Measurements from ENCODE around the gene SCUBE2. TPM values are rescaled to one million over a fixed set of nuclear protein-coding genes. Genes with fewer than 3 reads are reported as not detected.

Gene SCUBE2
- polyA plus RNA-seq, 1 of the 3 experiments (the other 2 are of a cell fraction), result 0.76 TPM

DNA sequence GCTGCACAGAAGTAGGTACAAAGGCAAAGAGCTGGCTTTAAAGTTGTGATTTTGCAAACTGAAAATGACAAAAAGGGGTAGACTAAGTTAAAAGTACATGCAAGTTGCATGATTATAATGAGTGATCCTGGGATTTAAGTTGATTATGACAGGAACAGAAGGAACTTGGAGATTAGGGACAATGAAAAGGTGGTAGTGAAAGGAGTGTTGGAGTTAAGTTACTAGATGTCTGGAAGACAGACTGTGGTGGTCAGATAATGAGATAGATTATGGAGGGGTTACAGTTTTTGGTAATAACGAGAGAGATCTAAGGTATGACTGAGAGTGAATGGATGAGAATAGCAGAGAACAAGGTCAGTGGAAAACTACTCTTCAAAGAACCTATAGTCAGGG, 119.5 kb downstream of the SCUBE2 start:
- POLR2A ChIA-PET, result no interaction called here
- no peak overlapping the region for H3K4me3 ChIP-seq (ENCODE audit: low read depth in 2 of 2, low read length in 1 of 2)

GRCh38 chr11:8971196-8971923, 120.0 kb downstream of the SCUBE2 start:
- no peak overlapping the region for H2AFZ ChIP-seq (ENCODE audit: low read depth)
- H3F3A ChIP-seq (replicated peaks; ENCODE audit: insufficient read depth), result no peaks in the 10 kb centered on the region
- no peaks in the 10 kb centered on the region for H3K9me3 ChIP-seq
- WGBS (ENCODE audit: low lambda C conversion rate), result 76% methylated on average over 2 of the region's 2 CpGs
- H3K9me2 ChIP-seq, result no peaks in the 10 kb centered on the region
- ChIA-PET POLR2A (no interaction called here), CTCF (interaction anchor here (1.0 to 2.1 kb wide), 4 partner anchors 12 to 167 kb away, joined by 3 to 8 read pairs (median 4); no protein-coding TSS in a partner anchor)
- no peaks in the 10 kb centered on the region for H3K27me3 ChIP-seq (ENCODE audit: insufficient read depth)
- DNase-seq, result no peak
- H3K27ac ChIP-seq (ENCODE audit: low read depth in 2 of 2, low read length in 1 of 2), result no peak overlapping the region
- H3K36me3 ChIP-seq (replicated peaks in 1 of 2; ENCODE audit: control insufficient read depth in 1 of 2, insufficient read depth in 2 of 2, low read length in 1 of 2), result peaks cover 3 to 11% of the 10 kb centered on the region in 2 experiments
- no peaks in the 10 kb centered on the region for H3K4me1 ChIP-seq (ENCODE audit: control insufficient read depth in 1 of 2, insufficient read depth in 2 of 2, low read depth in 1 of 2, low read length in 1 of 2)
- no peak overlapping the region for H3K9ac ChIP-seq
- H3K79me2 ChIP-seq (ENCODE audit: insufficient read depth), result no peaks in the 10 kb centered on the region
- no peaks in the 10 kb centered on the region for H4K20me1 ChIP-seq (ENCODE audit: insufficient read depth)
- H3K4me2 ChIP-seq, result no peak overlapping the region
- H3K4me3 ChIP-seq (ENCODE audit: low read depth in 2 of 2, low read length in 1 of 2), result no peak overlapping the region
- TF ChIP-seq FOXM1 (IDR thresholded peaks at IDR 0.05; ENCODE audit: low read depth) (no peak), FOSL2 (IDR thresholded peaks at IDR 0.05; ENCODE audit: borderline replicate concordance, low read depth) (no peak), MAX (IDR thresholded peaks at IDR 0.05; ENCODE audit: low read depth) (no peak), RFX5 (IDR thresholded peaks at IDR 0.05; ENCODE audit: low read length) (no peak), POLR2AphosphoS5 (IDR thresholded peaks at IDR 0.05; ENCODE audit: low read depth, low read length) (no peak), FOXJ3 (CRISPR knock-in tag; IDR thresholded peaks at IDR 0.05) (no peak), EP300 (IDR thresholded peaks at IDR 0.05; ENCODE audit: borderline replicate concordance in 1 of 2, low read depth in 1 of 2, low read length in 1 of 2) (no peak), TAF1 (IDR thresholded peaks at IDR 0.05; ENCODE audit: borderline replicate concordance, low read depth, low read length) (no peak), CHD2 (IDR thresholded peaks at IDR 0.05; ENCODE audit: low read length, partially characterized antibody) (no peak), NFIC (IDR thresholded peaks at IDR 0.05; ENCODE audit: borderline replicate concordance) (no peak), RXRA (IDR thresholded peaks at IDR 0.05; ENCODE audit: borderline replicate concordance, low read depth) (no peak)
- TF ChIP-seq, protein P1, sequence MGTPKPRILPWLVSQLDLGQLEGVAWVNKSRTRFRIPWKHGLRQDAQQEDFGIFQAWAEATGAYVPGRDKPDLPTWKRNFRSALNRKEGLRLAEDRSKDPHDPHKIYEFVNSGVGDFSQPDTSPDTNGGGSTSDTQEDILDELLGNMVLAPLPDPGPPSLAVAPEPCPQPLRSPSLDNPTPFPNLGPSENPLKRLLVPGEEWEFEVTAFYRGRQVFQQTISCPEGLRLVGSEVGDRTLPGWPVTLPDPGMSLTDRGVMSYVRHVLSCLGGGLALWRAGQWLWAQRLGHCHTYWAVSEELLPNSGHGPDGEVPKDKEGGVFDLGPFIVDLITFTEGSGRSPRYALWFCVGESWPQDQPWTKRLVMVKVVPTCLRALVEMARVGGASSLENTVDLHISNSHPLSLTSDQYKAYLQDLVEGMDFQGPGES (IDR thresholded peaks at IDR 0.05; ENCODE audit: low read depth, low read length), result no peak
- TF ChIP-seq, protein P2, sequence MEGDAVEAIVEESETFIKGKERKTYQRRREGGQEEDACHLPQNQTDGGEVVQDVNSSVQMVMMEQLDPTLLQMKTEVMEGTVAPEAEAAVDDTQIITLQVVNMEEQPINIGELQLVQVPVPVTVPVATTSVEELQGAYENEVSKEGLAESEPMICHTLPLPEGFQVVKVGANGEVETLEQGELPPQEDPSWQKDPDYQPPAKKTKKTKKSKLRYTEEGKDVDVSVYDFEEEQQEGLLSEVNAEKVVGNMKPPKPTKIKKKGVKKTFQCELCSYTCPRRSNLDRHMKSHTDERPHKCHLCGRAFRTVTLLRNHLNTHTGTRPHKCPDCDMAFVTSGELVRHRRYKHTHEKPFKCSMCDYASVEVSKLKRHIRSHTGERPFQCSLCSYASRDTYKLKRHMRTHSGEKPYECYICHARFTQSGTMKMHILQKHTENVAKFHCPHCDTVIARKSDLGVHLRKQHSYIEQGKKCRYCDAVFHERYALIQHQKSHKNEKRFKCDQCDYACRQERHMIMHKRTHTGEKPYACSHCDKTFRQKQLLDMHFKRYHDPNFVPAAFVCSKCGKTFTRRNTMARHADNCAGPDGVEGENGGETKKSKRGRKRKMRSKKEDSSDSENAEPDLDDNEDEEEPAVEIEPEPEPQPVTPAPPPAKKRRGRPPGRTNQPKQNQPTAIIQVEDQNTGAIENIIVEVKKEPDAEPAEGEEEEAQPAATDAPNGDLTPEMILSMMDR (IDR thresholded peaks at IDR 0.05), result no peak

More for the DNA sequence above, 119.5 kb downstream of the SCUBE2 start:
- Histone ChIP-seq H3K36me3 (replicated peaks in 1 of 2; ENCODE audit: control insufficient read depth in 1 of 2, insufficient read depth in 2 of 2, low read length in 1 of 2) (peaks cover 3 to 11% of the 10 kb centered on the region in 2 experiments), H3K9ac (no peak overlapping the region), H3F3A (replicated peaks; ENCODE audit: insufficient read depth) (no peaks in the 10 kb centered on the region), H3K4me2 (no peak overlapping the region), H2AFZ (ENCODE audit: low read depth) (no peak overlapping the region), H3K79me2 (ENCODE audit: insufficient read depth) (no peaks in the 10 kb centered on the region), H3K27ac (ENCODE audit: low read depth in 2 of 2, low read length in 1 of 2) (no peak overlapping the region), H3K4me1 (ENCODE audit: control insufficient read depth in 1 of 2, insufficient read depth in 2 of 2, low read depth in 1 of 2, low read length in 1 of 2) (no peaks in the 10 kb centered on the region), H3K9me3 (no peaks in the 10 kb centered on the region), H4K20me1 (ENCODE audit: insufficient read depth) (no peaks in the 10 kb centered on the region), H3K27me3 (ENCODE audit: insufficient read depth) (no peaks in the 10 kb centered on the region), H3K9me2 (no peaks in the 10 kb centered on the region)
- DNase-seq, result no peak
- WGBS (ENCODE audit: low lambda C conversion rate), result 88% methylated on average over 1 of the region's 1 CpG
- TF ChIP-seq EP300 (IDR thresholded peaks at IDR 0.05; ENCODE audit: borderline replicate concordance in 1 of 2, low read depth in 1 of 2, low read length in 1 of 2) (no peak), TEAD4 (IDR thresholded peaks at IDR 0.05; ENCODE audit: borderline replicate concordance, insufficient read depth) (no peak), FOSL2 (IDR thresholded peaks at IDR 0.05; ENCODE audit: borderline replicate concordance, low read depth) (no peak), ELF1 (IDR thresholded peaks at IDR 0.05) (no peak), MAX (IDR thresholded peaks at IDR 0.05; ENCODE audit: low read depth) (no peak), CHD2 (IDR thresholded peaks at IDR 0.05; ENCODE audit: low read length, partially characterized antibody) (no peak)
- TF ChIP-seq, protein P3, sequence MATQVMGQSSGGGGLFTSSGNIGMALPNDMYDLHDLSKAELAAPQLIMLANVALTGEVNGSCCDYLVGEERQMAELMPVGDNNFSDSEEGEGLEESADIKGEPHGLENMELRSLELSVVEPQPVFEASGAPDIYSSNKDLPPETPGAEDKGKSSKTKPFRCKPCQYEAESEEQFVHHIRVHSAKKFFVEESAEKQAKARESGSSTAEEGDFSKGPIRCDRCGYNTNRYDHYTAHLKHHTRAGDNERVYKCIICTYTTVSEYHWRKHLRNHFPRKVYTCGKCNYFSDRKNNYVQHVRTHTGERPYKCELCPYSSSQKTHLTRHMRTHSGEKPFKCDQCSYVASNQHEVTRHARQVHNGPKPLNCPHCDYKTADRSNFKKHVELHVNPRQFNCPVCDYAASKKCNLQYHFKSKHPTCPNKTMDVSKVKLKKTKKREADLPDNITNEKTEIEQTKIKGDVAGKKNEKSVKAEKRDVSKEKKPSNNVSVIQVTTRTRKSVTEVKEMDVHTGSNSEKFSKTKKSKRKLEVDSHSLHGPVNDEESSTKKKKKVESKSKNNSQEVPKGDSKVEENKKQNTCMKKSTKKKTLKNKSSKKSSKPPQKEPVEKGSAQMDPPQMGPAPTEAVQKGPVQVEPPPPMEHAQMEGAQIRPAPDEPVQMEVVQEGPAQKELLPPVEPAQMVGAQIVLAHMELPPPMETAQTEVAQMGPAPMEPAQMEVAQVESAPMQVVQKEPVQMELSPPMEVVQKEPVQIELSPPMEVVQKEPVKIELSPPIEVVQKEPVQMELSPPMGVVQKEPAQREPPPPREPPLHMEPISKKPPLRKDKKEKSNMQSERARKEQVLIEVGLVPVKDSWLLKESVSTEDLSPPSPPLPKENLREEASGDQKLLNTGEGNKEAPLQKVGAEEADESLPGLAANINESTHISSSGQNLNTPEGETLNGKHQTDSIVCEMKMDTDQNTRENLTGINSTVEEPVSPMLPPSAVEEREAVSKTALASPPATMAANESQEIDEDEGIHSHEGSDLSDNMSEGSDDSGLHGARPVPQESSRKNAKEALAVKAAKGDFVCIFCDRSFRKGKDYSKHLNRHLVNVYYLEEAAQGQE (IDR thresholded peaks at IDR 0.05; ENCODE audit: low read depth, low read length), result no peak
- CTCF ChIA-PET, result interaction anchor here (1.5 to 2.1 kb wide), 2 partner anchors 43 to 166 kb away, joined by 4 to 8 read pairs; no protein-coding TSS in a partner anchor

Measured in SK-N-SH (cell line).